ENCODE data around the gene AFAP1L2. TPM values are rescaled to one million over a fixed set of nuclear protein-coding genes. Genes with fewer than 3 reads are reported as not detected.

The AFAP1L2 gene
- total RNA-seq, 2 experiments from 2014 or later: 2.3 to 8.6 TPM

DNA sequence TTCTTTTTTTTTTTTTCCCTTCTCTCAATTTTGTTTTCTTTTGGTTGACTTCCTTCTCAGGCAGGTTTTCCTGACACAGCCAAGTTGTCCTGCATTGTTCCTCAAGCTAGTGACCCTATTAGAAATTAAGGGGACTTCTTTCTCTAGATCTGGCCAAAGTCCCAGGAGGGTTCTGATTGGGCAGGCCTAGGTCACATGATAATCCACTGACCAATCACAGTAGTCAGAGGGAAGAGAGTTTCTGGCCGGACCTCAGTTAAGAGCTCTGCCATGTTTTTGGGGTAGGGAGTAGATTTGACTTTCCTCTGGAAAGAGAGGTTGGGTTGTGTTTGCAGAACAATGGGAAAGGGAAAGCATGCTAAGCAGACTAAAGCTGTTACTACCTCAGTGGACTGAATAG lies 149.1 kb downstream of the AFAP1L2 start:
- Histone ChIP-seq H2AFZ (ENCODE audit: low read length) (no peak overlapping the region), H3K9me2 (ENCODE audit: insufficient read depth, low read length) (no peaks in the 10 kb centered on the region), H3K4me3 (ENCODE audit: low read depth, low read length, poor library complexity, severe bottlenecking) (no peak overlapping the region), H3K79me2 (ENCODE audit: insufficient read depth, low read depth, low read length) (no peaks in the 10 kb centered on the region), H3K4me2 (ENCODE audit: low read length) (no peak overlapping the region), H3K27ac (ENCODE audit: low read depth, low read length, poor library complexity, severe bottlenecking) (no peak overlapping the region), H3K9me3 (ENCODE audit: low read length) (no peaks in the 10 kb centered on the region), H3K36me3 (ENCODE audit: insufficient read depth, low read length) (no peaks in the 10 kb centered on the region), H3K4me1 (ENCODE audit: insufficient read depth, low read length, poor library complexity, severe bottlenecking) (no peaks in the 10 kb centered on the region), H4K20me1 (ENCODE audit: insufficient read depth, low read length) (no peaks in the 10 kb centered on the region)
- ChIA-PET CTCF (ENCODE audit: unreplicated experiment) (no interaction called here), POLR2A (interaction anchor here (0.5 to 0.7 kb wide), 3 partner anchors 9 to 52 kb away, joined by 3 to 6 read pairs (median 4); no protein-coding TSS in a partner anchor)
- BruUV-seq (replicated peaks): no TSS peak
- no peak for TF ChIP-seq EZH2phosphoT487 (IDR thresholded peaks at IDR 0.05; ENCODE audit: borderline replicate concordance, low read depth, low read length)
- TF ChIP-seq, protein P1, sequence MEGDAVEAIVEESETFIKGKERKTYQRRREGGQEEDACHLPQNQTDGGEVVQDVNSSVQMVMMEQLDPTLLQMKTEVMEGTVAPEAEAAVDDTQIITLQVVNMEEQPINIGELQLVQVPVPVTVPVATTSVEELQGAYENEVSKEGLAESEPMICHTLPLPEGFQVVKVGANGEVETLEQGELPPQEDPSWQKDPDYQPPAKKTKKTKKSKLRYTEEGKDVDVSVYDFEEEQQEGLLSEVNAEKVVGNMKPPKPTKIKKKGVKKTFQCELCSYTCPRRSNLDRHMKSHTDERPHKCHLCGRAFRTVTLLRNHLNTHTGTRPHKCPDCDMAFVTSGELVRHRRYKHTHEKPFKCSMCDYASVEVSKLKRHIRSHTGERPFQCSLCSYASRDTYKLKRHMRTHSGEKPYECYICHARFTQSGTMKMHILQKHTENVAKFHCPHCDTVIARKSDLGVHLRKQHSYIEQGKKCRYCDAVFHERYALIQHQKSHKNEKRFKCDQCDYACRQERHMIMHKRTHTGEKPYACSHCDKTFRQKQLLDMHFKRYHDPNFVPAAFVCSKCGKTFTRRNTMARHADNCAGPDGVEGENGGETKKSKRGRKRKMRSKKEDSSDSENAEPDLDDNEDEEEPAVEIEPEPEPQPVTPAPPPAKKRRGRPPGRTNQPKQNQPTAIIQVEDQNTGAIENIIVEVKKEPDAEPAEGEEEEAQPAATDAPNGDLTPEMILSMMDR (conservative IDR thresholded peaks at IDR 0.05; ENCODE audit: low read length): no peak
- DNase-seq (ENCODE audit: low spot score): no peak
- intact Hi-C loops (cut with micrococcal nuclease; ENCODE audit: unreplicated experiment): no loop called here

- CTCF ChIA-PET (ENCODE audit: unreplicated experiment): no interaction called here
- intact Hi-C loops (cut with micrococcal nuclease; ENCODE audit: unreplicated experiment): no loop called here
- no peaks in the 10 kb centered on the region for H3K79me2 ChIP-seq (ENCODE audit: insufficient read depth, low read depth, low read length)
Measured at GRCh38 chr10:114252883-114253282, 151.4 kb downstream of the AFAP1L2 start.

GRCh38 chr10:114252092-114252491 lies 152.2 kb downstream of the AFAP1L2 start:
- Histone ChIP-seq H3K27ac (ENCODE audit: low read depth, low read length, poor library complexity, severe bottlenecking) (no peak overlapping the region), H3K4me1 (ENCODE audit: insufficient read depth, low read length, poor library complexity, severe bottlenecking) (no peaks in the 10 kb centered on the region), H4K20me1 (ENCODE audit: insufficient read depth, low read length) (no peaks in the 10 kb centered on the region), H3K4me2 (ENCODE audit: low read length) (no peak overlapping the region), H3K9me3 (ENCODE audit: low read length) (no peaks in the 10 kb centered on the region), H3K4me3 (ENCODE audit: low read depth, low read length, poor library complexity, severe bottlenecking) (no peak overlapping the region), H3K79me2 (ENCODE audit: insufficient read depth, low read depth, low read length) (no peaks in the 10 kb centered on the region), H2AFZ (ENCODE audit: low read length) (no peak overlapping the region), H3K9me2 (ENCODE audit: insufficient read depth, low read length) (no peaks in the 10 kb centered on the region), H3K36me3 (ENCODE audit: insufficient read depth, low read length) (no peaks in the 10 kb centered on the region)
- no peak for DNase-seq (ENCODE audit: low spot score)
- POLR2A ChIA-PET: no interaction called here
- intact Hi-C loops (cut with micrococcal nuclease; ENCODE audit: unreplicated experiment): no loop called here
- CTCF ChIA-PET (ENCODE audit: unreplicated experiment): no interaction called here
- TF ChIP-seq, protein P1 (conservative IDR thresholded peaks at IDR 0.05; ENCODE audit: low read length): no peak
- TF ChIP-seq EZH2phosphoT487 (IDR thresholded peaks at IDR 0.05; ENCODE audit: borderline replicate concordance, low read depth, low read length): no peak
- no TSS peak for BruUV-seq (replicated peaks)

More at GRCh38 chr10:114252883-114253282, 151.4 kb downstream of the AFAP1L2 start:
- POLR2A ChIA-PET: no interaction called here
- no peak overlapping the region for H3K4me2 ChIP-seq (ENCODE audit: low read length)
- no peaks in the 10 kb centered on the region for H4K20me1 ChIP-seq (ENCODE audit: insufficient read depth, low read length)
- no peaks in the 10 kb centered on the region for H3K36me3 ChIP-seq (ENCODE audit: insufficient read depth, low read length)
- no peak overlapping the region for H3K4me3 ChIP-seq (ENCODE audit: low read depth, low read length, poor library complexity, severe bottlenecking)
- BruUV-seq (replicated peaks): no TSS peak
- no peaks in the 10 kb centered on the region for H3K4me1 ChIP-seq (ENCODE audit: insufficient read depth, low read length, poor library complexity, severe bottlenecking)
- TF ChIP-seq, protein P1 (conservative IDR thresholded peaks at IDR 0.05; ENCODE audit: low read length): no peak
- no peak for TF ChIP-seq EZH2phosphoT487 (IDR thresholded peaks at IDR 0.05; ENCODE audit: borderline replicate concordance, low read depth, low read length)
- H2AFZ ChIP-seq (ENCODE audit: low read length): no peak overlapping the region
- H3K9me2 ChIP-seq (ENCODE audit: insufficient read depth, low read length): no peaks in the 10 kb centered on the region
- no peak for DNase-seq (ENCODE audit: low spot score)
- no peak overlapping the region for H3K27ac ChIP-seq (ENCODE audit: low read depth, low read length, poor library complexity, severe bottlenecking)
- H3K9me3 ChIP-seq (ENCODE audit: low read length): no peaks in the 10 kb centered on the region
